GM18498 (cell line): ENCODE measurements around the gene PRPF6.
"Not testable (repeated sequence)": the region's sequence is repeated elsewhere in the genome, so short reads cannot be mapped to it uniquely, and the experiment has no call there.

Experiments used
- ATAC-seq: cut with Tn5 transposase; IDR thresholded peaks from one replicate; pipeline ENCODE4 v1.9.1; 2021; ENCODE audit warnings: mild to moderate bottlenecking, moderate library complexity; ENCODE audit not compliant: unreplicated experiment

PRPF6 gene

DNA sequence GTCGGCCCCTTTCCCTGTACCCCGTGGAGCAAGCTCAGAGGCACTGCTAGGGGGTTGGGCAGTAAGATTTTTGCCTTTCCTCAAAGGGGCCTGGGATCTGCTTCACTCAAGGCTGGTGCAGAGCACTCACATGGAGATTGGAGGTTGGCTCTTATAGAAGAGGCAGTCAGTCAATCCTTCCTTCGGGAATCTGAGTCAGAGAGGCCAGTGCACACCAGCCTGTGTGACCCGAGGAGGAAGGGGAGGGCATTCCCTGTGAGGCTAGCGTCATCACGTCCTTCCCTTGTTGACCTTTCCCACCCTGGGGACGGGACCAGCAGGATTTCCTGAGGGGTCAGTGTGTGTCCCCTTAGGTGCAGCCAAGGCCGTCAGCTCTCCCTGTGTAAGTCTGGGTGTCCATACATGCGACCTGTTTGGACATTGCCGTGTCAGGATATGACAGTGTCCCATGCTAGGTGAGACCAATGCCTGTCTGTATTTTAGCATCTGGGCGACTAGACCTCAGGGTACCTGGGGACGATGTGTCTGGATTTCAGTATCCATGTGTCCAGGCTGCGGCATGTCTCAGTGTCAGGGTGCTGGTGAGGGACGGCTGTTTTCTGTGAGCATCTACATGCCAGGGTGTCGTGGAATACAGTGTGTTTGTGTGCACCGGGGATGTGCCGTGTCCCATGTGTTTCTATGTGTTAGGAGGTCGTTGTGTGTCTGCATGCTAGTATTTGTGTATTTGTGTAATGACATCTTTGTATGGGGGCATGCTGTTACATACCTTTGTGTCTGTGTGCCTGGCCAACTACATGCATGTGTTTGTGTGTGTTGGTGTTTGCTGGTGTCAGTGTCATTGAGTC is 8.4 kb upstream of the PRPF6 start:
- ATAC-seq: no peak

DNA sequence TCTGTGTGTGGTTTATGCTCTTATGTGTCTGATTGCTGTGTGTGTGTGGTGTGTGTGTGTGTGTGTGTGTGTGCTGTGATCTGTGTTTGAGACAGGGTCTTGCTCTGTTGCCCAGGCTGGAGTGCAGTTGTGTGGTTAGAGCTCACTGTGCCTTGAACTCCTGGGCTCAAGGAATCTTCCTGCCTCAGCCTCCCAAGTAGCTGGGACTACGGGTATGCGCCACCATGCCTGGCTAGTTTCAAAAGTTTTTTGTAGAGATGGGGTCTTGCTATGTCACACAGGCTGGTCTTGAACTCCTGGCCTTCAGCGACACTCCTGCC is 7.8 kb upstream of the PRPF6 start:
- no peak for ATAC-seq

DNA sequence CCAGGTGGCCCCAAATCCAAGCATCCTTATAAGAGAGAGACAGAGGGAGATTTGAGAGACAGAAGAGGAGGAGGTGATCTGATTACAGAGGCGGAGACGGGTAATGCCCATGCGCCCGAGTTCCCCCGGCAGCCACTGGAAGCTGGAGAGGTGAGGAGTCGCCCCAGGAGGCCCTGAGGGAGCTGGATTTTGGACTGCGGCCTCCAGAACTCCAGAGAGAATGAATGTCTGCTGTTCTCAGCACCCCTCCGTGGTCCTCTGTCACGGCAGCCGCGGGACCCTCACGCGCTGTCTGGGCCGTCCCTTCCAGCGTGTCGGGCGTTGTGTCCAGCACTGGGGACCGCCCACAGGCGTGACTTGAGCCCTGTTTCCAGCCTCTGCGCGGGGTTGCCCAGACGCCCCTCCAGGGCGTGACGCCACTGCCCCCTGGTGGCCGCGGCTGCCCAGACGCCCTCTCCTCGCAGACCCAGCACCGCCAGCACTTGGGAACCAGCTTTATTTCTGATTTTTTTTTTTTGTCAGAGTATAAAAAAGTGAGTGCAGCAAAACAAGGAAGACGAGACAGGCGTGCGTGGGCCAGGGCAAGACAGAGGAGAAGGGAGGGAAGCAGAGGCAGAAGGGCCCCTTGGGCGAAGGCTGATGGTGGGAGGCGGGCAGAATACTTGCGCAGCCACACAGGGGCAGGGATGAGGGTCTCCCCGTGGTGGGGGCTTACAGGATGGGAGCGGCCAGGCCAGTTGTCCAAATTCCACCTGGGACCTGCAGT is 7.1 kb upstream of the PRPF6 start:
- ATAC-seq: peak; percentile 47

DNA sequence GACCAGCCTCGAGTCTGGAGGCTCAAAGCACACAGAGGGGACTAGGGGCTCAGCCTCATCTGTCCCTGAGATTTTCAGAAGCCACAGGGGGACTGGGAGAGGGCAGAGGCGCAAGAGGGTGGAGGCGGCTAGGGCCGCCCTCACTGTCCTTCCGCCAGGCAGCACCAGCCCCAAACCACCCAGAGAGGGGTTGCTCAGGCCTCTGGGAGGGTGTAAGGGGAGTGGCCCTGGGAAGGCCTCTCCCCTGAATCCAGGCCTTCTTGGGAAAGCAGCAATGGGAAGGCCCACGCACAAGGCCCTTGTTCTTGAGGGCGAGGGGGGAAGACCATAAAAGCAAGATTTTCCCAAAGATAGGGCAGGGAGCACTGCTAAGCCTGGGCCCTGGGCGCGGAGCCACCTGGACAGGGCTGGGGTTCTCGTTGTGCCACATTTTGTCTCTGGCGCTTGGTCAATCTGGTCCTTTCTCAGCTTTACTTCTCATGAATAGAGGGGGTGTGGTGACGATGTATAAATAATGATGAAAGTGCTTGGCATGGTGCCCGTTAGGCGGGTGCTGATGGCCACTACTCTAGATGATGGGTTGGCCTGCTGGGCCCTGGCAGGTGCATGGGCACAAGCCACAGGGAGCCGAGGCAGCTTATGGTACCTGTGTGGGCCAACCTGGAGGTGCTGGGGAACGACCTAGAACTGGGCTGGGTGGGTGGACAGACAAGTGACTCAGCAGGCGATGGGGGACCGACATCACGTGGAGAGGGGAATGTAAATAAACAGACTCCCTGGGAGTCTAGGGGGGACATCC is 6.3 kb upstream of the PRPF6 start:
- ATAC-seq: no peak

DNA sequence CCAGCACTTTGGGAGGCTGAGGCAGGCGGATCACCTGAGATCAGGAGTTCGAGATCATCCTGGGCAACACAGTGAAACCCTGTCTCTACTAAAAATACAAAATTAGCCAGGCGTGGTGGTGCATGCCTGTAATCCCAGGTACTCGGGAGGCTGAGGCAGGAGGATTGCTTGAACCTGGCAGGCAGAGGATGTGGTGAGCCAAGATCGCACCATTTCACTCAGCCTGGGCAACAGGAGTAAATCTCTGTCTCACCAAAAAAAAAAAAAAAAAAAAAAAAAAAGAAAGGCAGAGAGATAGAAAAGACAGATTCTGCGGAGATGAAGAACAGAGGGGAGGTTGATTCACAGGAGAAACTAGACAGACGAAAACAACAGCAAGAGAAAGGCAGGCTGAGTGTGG is 4.4 kb upstream of the PRPF6 start:
- not testable (repeated sequence) for ATAC-seq

DNA sequence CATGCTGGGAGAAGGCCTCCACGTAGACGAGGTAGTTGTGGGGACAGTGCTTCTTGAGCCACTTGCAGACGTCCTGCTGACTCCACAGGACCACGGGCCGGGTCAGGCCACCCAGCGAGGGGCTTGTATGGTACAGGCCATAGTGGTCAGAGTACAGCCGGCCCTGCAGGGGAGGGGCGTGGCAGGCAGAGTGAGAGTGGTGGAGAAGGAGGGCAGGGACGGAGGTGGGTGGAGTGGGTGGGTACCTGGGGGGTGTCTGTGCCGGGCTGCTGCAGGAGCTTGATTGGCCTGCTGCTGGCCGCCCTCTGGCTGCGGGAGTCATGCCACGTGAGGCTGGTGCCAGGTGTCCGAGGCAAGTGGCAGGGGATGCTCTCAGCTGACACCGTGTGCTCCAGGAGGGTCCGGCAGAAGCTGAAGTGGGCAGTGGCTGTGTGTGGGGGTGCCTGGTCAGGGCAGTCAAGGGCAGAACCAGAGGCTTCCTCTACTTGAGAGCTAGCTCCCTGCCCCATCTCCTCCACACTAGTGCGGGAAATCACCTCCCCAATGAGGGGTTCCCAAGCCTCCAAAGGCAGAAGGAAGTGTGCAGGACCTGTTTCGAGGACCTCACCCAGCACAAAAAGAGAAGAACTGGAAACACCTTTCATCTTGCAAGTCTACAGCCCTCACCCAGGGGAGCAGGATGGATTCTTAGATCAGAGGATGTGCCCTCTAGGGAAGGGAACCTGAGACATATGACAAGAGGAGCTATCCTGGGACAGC is 3.8 kb upstream of the PRPF6 start:
- no peak for ATAC-seq

DNA sequence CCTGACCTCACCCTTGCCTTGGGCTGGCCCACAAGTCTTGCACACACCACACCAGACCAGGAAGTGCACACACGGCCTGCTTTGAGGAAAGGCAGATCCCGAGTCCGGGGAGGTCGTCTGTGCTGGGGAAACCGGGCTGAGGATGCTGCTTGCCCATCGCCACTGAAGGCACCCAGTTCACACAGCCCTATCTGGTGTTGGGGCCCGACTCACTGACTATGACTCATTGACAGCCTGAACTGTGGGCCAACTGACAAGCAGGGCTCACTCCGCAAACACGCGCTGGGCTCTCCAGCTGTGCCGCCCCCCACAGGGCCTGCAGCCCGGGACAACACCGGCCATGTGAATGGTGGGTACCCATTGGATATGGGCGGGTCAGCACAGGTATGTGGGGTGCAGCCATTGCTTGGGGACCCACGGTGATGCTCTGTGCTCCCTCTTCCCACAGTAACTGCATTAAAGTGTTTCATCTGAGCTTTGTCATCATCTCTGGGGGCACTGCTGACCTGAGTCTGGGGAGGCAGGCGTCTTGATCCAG is 3.1 kb upstream of the PRPF6 start:
- ATAC-seq: no peak

DNA sequence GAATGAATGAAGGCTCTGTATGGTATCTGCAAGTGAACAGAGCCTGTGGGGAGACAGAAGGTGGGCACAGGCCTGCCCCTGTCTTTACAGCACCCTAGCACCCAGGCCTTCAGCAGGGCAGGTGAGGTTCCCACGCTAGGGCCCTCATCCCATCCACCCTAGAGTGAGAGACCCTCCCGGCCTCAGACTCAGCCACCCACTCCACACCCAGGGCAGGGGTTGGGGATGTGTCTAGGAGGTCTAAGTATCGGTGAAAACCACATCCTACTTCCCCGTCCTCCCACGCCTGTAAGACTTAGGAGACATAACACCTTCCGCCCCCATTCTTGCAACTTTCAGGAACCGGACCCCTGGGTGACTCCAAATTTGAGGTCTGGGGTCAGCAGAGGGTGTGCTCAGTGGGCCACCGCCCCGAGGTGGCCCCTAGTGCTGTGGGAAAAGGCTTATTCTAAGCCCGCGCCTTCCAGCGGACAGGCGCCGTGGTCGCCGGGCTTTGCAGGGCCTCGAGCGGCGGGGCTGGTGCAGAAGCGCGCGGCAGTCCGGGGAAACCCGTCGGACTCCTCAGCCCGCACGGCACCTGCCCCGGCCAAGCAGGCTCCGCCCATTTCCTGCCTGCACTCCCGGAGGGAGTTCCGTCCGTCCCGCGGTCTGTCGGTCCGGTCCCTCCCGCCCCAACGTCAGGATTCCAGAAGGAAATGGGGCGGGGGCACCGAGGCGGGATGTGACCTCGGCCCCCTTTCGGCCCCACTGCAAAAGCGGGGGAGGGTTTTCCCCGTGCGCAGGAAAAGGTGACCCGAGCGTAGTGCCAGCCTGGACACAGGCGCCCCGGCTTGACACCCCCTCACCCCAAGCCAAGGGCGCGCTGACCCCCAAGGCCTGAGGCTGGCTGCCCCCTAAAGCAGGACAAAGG is 2.4 kb upstream of the PRPF6 start:
- peak; percentile 37 for ATAC-seq

DNA sequence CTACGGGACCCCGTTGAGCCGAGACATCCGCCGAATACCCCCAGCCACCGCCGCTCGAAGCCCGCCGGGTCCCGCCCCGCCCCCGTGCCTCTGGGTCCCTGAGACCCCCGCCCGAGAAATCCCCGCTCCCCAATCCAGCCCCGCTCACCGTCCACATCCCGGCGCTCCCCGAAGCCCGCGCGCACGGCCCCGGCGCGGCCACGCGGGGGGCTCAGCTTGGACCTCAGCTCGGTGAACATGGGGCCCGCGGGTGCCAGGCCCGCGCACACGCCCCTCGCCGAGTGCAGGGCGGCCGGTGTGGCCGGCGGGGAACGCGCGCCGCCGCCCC is 1.7 kb upstream of the PRPF6 start:
- ATAC-seq: no peak

DNA sequence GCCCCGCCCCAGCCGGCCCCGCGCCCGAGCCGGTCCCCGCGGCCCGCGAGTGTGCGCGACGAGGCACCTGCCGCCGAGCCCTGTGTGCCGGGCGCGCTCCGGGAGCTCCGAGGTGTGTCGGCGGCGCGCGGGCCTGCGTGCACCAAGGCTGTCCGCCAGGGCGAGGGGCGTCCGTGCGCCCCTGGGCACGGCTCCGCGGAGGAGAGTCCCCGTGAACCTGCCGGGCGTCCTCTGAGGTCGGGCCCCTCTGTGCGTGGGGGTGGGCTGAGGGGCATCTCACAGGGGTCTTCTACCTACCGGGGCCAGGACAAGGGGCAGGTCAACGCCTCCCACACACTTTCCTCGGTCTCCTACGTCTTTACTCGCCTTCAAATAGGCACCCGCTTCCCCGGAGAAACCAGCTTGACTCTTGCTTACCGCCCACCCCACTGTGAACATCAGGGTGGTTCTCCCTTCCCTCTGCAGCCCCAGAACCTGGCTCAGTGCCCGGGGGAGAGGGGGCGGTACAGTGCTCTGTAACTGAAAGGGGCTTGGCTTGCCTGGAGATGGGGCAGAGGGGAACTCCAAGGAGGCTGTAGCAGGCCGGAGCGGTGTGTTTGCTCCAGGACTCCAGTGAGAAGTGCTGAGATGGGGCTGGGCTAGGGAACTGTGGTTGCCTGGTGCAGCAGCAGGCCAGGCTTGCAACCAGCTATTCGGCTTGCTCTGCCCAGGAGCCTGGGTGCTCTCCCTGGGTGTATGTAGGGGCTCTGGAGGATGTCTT is 1.2 kb upstream of the PRPF6 start, which contains the start of gene SAMD10:
Gene SAMD10, minus strand, starts transcription at position 86 of the 760 bp plus-strand sequence. CDS start 175 bp downstream, outside the sequence.
- peak; percentile 33 for ATAC-seq

DNA sequence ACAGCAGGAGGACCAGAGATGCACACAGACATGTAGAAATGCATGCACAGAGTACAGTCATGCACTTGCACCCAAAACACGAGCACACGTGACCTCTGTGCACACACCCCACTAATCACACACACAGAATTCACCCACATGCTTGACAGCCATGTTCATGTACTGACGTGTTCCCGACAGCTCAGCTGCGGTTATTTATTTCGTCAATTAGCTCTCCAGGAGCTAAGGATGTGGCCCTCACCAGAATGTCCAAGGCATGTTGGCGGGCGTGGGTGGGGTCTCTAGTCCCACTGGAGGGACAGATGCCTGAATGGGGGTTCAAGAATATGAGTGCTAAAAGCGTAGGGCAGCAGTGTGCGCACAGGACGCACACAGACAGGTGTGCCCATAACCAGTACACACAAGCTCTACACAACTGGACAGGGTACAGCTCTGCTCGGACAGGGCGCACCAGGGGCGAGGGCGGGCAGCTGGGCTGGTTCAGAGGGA is 571 bp upstream of the PRPF6 start:
- peak; percentile 14 for ATAC-seq

DNA sequence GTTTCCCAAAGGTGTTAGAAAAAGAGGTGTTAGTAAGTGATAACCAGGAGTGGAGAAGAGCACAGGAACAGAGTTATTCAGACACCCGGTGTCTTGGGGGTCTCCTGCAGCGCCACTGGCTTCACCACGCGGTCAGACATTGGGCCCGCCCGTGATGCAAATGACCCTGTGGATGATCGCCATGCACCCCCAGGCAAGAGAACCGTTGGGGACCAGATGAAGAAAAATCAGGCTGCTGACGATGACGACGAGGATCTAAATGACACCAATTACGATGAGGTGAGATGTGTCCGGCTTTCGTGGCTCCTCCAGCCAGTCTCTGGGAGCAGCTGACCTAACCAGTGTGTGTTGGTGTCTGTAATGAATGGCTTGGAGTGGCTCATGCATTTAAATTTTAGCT is 2.0 kb downstream of the PRPF6 start:
- no peak for ATAC-seq

DNA sequence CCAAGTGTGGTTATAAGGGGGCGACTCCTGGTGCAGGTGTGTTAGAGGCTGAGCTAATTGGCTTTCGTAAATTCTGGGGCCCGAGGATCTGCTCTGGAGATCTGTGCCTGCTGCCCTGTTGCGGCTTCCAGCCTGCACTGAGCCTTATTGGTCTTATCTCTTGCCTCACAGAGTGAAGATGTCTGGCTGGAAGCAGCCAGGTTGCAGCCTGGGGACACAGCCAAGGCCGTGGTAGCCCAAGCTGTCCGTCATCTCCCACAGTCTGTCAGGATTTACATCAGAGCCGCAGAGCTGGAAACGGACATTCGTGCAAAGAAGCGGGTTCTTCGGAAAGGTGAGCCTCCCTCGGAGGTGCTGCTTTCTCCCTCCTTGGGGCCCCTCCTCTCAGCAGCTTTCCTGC is 20.0 kb downstream of the PRPF6 start:
- no peak for ATAC-seq

DNA sequence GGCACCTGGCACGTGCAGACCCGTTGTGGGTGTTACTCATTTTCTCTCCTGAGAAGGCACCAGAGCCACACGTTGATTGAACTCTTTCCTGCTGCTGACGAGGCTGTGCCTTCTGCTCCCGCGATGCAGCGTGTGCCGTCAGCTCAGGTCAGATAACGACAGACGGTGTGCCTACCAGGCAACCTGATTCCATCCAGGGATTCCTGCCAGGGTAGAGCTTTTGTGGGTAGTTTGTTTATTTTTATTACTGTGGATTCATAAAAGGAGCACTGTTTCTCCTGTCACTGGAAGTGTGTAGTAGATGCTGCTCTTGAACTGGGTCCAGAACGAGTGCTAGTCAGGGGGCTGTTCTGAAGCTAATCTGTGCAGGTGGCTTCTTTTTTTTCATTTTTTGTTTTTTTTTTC is 20.7 kb downstream of the PRPF6 start:
- no peak for ATAC-seq

DNA sequence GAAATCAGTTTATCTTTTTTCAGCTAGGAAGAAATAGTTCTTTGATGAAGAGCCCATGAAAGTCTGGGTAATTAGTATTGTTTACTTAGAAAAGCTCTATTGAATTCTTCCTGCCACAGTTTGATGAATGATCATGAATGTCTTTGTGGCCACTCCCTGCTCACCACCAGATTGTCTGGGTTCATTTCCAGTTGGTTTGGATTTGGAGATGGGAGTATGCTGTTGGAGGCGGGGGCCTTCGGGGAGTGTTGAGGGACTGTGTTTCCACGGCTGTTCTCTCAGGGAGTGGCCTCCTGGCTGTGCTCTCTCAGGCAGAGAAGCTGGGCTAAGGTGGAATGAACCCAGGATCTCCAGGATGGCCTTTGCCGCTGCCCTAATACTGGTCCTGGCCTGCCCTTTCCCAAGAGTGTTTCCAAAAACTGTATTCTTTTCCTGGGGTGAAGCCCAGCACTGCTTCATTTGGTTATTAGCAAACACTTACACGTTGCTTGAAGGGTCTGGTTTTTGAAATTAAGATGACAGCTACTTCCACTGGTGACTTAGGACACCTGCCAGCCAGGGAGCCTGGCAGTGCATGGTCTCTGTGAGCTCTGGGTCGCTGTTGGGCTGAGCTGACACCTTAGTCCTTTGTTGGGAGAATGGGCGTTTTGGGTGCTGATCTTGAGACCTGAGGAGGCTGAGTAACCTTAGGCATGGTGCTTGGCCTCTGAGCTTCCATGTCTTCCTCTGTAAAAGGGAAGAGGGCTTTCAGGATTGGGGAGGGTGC is 23.2 kb downstream of the PRPF6 start:
- ATAC-seq: no peak

DNA sequence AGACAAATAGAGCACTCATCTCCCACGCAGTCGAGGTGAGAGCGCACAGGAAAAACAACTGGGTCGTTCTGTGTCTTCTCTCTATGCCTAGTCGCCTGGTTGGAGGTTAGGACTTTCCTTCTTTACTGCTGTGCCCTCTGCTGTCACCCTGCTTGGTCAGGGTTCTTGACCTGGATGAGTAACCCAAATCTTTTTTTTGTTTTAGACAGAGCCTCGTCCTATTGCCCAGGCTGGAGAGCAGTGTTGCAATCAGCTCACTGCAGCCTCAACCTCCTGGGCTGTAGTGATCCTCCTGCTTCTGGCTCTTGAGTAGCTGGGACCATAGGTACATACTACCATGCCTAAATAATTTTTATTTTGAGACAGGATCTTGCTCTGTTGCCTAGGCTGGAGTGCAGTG is 24.5 kb downstream of the PRPF6 start:
- ATAC-seq: no peak

DNA sequence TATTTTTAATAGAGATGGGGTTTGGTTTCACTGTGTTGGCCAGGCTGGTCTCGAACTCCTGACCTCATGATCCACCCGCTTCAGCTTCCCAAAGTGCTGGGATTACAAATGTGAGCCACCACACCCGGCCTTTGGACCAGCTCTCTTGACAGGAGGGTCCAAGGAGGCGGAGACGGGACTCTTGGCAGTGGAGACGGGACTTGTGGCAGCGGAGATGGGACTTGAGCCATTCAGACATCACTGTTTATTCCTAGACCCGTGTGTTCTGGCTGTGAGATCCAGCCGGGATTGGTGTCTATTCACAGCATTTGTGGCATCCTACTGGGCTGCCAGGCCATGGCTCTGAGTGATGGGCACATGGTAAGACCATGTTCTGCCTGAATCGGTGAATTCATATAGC is 25.6 kb downstream of the PRPF6 start:
- ATAC-seq: no peak

DNA sequence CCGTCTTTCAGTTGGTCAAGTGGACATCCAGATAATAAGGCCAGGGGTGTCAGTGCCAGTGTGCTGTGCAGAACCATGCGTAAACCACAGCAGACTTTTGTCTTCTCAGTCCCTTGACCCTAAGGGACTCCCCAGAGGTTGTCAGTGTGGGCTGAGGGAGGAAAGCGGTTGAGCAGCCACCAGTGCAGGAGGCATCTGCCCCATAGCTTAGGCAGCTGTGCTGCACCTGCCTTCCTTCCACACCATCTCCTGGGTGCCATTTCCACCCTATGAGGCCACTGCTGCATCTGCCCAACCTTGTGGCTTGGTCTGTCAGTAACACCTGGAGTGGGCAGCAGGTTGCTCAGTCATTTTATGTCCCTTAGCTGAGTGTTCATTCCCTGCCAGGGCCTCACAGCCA is 26.0 kb downstream of the PRPF6 start:
- ATAC-seq: no peak
